Fibroblast of pulmonary artery (primary cell): Measurements from ENCODE around the gene POU3F2.

ENCODE experiments used
- DNase-seq: peaks from one replicate; pipeline ENCODE4 v3.0.0-alpha.2; 2010; ENCODE audit warnings: low read depth
- H3K4me3 ChIP-seq: replicated peaks from 2 replicates; pipeline ENCODE4 v1.5.1; 2011; ENCODE audit warnings: low read depth, mild to moderate bottlenecking, control low read depth, low read length, moderate library complexity
- TF ChIP-seq, protein P1 (sequence below): IDR thresholded peaks from 2 replicates; pipeline ENCODE4 v1.5.1; 2011; ENCODE audit warnings: mild to moderate bottlenecking, control low read depth, low read length, inconsistent platforms; ENCODE audit errors: missing control alignments

The POU3F2 gene

GRCh38 chr6:98845211-98846020, 11.0 kb downstream of the POU3F2 start:
- H3K4me3 ChIP-seq, result peak overlapping the region; percentile 12
- TF ChIP-seq, protein P1, sequence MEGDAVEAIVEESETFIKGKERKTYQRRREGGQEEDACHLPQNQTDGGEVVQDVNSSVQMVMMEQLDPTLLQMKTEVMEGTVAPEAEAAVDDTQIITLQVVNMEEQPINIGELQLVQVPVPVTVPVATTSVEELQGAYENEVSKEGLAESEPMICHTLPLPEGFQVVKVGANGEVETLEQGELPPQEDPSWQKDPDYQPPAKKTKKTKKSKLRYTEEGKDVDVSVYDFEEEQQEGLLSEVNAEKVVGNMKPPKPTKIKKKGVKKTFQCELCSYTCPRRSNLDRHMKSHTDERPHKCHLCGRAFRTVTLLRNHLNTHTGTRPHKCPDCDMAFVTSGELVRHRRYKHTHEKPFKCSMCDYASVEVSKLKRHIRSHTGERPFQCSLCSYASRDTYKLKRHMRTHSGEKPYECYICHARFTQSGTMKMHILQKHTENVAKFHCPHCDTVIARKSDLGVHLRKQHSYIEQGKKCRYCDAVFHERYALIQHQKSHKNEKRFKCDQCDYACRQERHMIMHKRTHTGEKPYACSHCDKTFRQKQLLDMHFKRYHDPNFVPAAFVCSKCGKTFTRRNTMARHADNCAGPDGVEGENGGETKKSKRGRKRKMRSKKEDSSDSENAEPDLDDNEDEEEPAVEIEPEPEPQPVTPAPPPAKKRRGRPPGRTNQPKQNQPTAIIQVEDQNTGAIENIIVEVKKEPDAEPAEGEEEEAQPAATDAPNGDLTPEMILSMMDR, result peak; percentile 89
- DNase-seq, result peak; percentile 87

GRCh38 chr6:98846021-98846380, 11.6 kb downstream of the POU3F2 start:
- TF ChIP-seq, protein P1, result no peak
- no peak overlapping the region for H3K4me3 ChIP-seq
- no peak for DNase-seq

- TF ChIP-seq, protein P1, result no peak
- no peak for DNase-seq
- H3K4me3 ChIP-seq, result no peak overlapping the region
These were observed 13.0 kb downstream of the POU3F2 start for GRCh38 chr6:98847416-98847778.

DNA sequence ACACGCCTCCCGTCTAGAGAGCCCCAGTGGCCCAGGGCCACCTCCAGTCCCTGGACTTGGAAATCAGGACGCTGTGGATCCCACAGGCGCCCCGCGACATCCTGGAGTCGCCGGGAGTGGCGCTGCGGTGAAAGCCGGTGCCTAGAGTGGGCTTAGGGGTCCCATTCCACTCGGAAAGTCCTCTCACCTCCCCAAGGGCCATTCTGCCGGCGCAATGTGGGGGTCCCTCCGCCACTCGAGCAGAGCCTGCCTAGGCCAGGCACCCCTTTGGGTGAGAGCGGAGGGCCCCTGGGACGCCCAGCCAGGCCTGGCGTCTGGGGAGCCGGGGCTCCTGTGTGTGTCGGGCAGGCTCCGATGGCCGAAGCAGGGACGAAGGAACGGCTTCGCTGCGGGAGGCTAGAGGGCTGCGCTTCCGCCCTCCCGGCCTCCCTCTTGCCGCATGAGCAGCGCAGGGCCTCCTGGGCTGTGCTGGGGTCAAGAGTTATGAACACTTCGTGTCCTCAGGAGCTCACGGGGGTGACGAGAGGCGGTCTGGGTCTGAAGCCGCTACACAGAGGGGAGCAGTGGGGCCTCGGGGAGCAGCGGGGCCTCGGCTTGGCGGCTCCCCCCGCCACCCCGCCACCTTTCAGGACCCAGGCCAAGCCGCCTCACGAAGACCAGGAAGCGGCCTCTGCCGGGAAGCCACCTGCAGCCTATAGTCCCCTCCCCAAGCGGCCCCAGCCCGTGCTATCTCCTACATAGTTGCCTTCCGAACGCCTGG, 13.6 kb downstream of the POU3F2 start:
- TF ChIP-seq, protein P1, result no peak
- no peak for DNase-seq
- peak overlapping the region; percentile 12 for H3K4me3 ChIP-seq

DNA sequence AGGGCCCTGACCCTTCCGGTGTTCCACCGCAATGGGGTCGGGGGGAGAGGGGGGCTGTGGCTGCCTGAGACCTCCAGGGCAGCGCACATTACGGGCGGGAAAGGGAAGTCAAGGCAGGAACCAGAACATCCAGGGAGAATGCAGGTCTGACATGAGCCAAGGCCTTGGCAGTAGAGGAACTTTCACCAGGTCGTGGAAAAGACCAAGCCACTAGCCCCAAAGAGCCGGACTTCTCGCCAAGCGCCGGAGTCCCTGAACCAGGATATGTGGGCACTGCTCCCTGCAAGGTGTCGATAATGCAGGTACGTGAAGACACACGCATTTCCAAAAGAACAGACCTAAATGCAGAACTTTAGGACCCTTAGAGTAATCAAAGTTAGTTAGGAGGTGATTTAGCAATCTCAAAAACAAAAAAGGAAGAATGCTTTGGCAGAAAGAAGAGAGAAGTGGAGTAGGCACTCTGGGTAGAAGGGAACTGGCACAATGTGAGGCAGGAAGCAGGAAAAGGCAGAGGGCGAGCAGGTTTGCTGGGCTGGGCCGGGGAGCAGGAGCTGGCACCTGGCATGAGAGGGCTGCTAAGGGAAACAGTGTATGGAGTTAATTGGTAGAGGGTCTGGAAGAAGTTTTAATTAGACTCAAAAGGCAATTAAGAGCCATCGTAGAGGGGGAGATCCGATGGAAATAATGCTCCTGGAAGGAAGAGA, 14.3 kb downstream of the POU3F2 start:
- H3K4me3 ChIP-seq, result no peak overlapping the region
- DNase-seq, result no peak
- TF ChIP-seq, protein P1, result no peak

DNA sequence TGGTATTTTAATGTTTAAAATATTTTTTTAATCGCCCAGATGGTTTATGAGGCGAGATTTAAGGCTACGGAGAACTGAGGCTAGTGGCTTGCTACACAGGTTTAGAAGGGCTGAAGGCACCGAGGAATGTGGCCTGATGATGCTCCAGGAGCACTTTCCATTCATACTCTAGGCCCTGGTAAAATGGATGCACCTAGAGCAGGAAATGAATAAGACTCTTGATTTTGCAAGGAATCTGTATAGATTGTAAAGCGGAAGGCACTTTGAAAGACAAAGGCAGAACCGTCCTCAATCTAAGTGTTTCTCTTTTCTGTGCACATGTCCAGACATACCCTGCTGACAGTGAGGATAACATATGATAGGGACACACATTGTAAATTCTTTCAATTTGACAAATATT, 30.1 kb downstream of the POU3F2 start:
- DNase-seq, result no peak
- TF ChIP-seq, protein P1, result no peak
- H3K4me3 ChIP-seq, result no peak overlapping the region
